Right lobe of liver (tissue), 4 donors: ENCODE data around the gene SCAMP3.

ENCODE experiments used
- CTCF ChIP-seq, 4 donors: fragments of 200-600 bp in 3 of 4; fragments of 450-650 bp in 1 of 4; IDR thresholded peaks; one replicate each; pipeline versions ENCODE4 v1.5.1 to v1.8.0; 2016 to 2022; ENCODE audit warnings: antibody characterized with exemption in 4 of 4, mild to moderate bottlenecking in 2 of 4
- POLR2A ChIP-seq: fragments of 450-650 bp; IDR thresholded peaks from one replicate; pipeline ENCODE4 v1.6.1; 2017; ENCODE audit warnings: antibody characterized with exemption, mild to moderate bottlenecking
- donor health status: DM: no; HTN: no; CAD: no.
- donor health status: DM: no; HTN: no; CAD: no.
- donor health status: DM: no; HTN: yes; CAD: no.

- TF ChIP-seq CTCF (IDR thresholded peaks at IDR 0.05), result no peak
- no peak for TF ChIP-seq POLR2A
These were observed 22.9 kb upstream of the SCAMP3 start for GRCh38 chr1:155285063-155285462.
